ENCODE measurements around the gene IL31.

The IL31 gene

GRCh38 chr12:122138616-122139015 lies 35.4 kb downstream of the IL31 start:
- Histone ChIP-seq H3K4me1 (no peaks in the 10 kb centered on the region), H3K27ac (no peak overlapping the region), H3K36me3 (peaks cover 70 to 96% (median 80%) of the 10 kb centered on the region in 3 donors), H3K9me3 (no peaks in the 10 kb centered on the region), H3K4me3 (no peak overlapping the region), H3K27me3 (no peaks in the 10 kb centered on the region)
- no peak for DNase-seq
- TF ChIP-seq, protein P1, sequence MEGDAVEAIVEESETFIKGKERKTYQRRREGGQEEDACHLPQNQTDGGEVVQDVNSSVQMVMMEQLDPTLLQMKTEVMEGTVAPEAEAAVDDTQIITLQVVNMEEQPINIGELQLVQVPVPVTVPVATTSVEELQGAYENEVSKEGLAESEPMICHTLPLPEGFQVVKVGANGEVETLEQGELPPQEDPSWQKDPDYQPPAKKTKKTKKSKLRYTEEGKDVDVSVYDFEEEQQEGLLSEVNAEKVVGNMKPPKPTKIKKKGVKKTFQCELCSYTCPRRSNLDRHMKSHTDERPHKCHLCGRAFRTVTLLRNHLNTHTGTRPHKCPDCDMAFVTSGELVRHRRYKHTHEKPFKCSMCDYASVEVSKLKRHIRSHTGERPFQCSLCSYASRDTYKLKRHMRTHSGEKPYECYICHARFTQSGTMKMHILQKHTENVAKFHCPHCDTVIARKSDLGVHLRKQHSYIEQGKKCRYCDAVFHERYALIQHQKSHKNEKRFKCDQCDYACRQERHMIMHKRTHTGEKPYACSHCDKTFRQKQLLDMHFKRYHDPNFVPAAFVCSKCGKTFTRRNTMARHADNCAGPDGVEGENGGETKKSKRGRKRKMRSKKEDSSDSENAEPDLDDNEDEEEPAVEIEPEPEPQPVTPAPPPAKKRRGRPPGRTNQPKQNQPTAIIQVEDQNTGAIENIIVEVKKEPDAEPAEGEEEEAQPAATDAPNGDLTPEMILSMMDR (IDR thresholded peaks at IDR 0.05) = no peak
- intact Hi-C loops (cut with DNase I; ENCODE audit: low total_unique reads) = no loop called here

GRCh38 chr12:122138181-122138580 lies 35.8 kb downstream of the IL31 start:
- TF ChIP-seq, protein P1 (IDR thresholded peaks at IDR 0.05) = no peak
- Histone ChIP-seq H3K4me3 (no peak overlapping the region), H3K27me3 (no peaks in the 10 kb centered on the region), H3K4me1 (no peaks in the 10 kb centered on the region), H3K27ac (no peak overlapping the region), H3K36me3 (peaks cover 72 to 96% (median 81%) of the 10 kb centered on the region in 3 donors), H3K9me3 (no peaks in the 10 kb centered on the region)
- no peak for DNase-seq
- intact Hi-C loops (cut with DNase I; ENCODE audit: low total_unique reads) = no loop called here

DNA sequence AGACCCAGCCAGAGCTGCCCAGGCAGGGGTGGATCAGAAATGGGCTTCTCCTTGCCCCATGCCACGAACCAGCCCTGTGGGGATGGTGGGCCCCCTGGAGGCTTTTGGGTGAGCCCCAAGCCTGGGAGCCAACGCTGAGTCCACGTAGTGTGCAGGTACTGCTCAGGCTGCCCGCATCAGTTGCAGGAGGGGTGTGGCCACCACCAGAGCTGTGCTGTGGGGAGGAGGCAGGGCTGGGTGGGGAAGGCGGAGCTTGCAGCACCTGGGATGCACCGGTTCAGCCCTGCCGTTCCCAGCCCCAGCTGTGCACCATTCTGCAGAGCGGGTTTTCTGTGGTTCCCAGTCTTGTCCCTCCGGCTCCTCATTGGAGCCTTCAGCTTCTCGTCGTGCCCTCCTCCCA lies 36.3 kb downstream of the IL31 start:
- Histone ChIP-seq H3K9me3 (no peaks in the 10 kb centered on the region), H3K36me3 (peaks cover 72 to 96% (median 81%) of the 10 kb centered on the region in 3 donors), H3K4me3 (no peak overlapping the region), H3K27ac (no peak overlapping the region), H3K4me1 (no peaks in the 10 kb centered on the region), H3K27me3 (no peaks in the 10 kb centered on the region)
- intact Hi-C loops (cut with DNase I; ENCODE audit: low total_unique reads) = no loop called here
- TF ChIP-seq, protein P1 (IDR thresholded peaks at IDR 0.05) = no peak
- DNase-seq = no peak

- intact Hi-C loops (cut with DNase I; ENCODE audit: low total_unique reads) = no loop called here
- TF ChIP-seq, protein P1 (IDR thresholded peaks at IDR 0.05) = no peak
- H3K4me3 ChIP-seq = no peak overlapping the region
- H3K27ac ChIP-seq = no peak overlapping the region
- no peaks in the 10 kb centered on the region for H3K4me1 ChIP-seq
- H3K36me3 ChIP-seq = peaks cover 72 to 96% (median 81%) of the 10 kb centered on the region in 3 donors
- H3K27me3 ChIP-seq = no peaks in the 10 kb centered on the region
- DNase-seq = no peak
- no peaks in the 10 kb centered on the region for H3K9me3 ChIP-seq
Measured at GRCh38 chr12:122137229-122137628, 36.8 kb downstream of the IL31 start.

- no peak overlapping the region for H3K4me3 ChIP-seq
- TF ChIP-seq, protein P1 (IDR thresholded peaks at IDR 0.05) = no peak
- no peaks in the 10 kb centered on the region for H3K4me1 ChIP-seq
- H3K9me3 ChIP-seq = no peaks in the 10 kb centered on the region
- intact Hi-C loops (cut with DNase I; ENCODE audit: low total_unique reads) = no loop called here
- no peak for DNase-seq
- no peaks in the 10 kb centered on the region for H3K27me3 ChIP-seq
- peaks cover 63 to 96% (median 78%) of the 10 kb centered on the region in 3 donors for H3K36me3 ChIP-seq
- no peak overlapping the region for H3K27ac ChIP-seq
Measured at GRCh38 chr12:122135437-122136031, 38.5 kb downstream of the IL31 start.
